CD4-positive, alpha-beta T cell treated with Interleukin-10 for 1 hour (primary cell): ENCODE results near the gene ADAM30.
"Not testable (repeated sequence)": the region's sequence is repeated elsewhere in the genome, so short reads cannot be mapped to it uniquely, and the experiment has no call there.

Source experiments
- DNase-seq: peaks from one replicate; pipeline ENCODE4 v3.0.0-alpha.2; 2020

The ADAM30 gene

GRCh38 chr1:119873135-119874015 is 22.9 kb downstream of the ADAM30 start:
- no peak for DNase-seq

GRCh38 chr1:119871881-119872280 is 24.4 kb downstream of the ADAM30 start:
- DNase-seq, result no peak

- DNase-seq, result peak; percentile 48
These were observed 25.3 kb downstream of the ADAM30 start for GRCh38 chr1:119870917-119871596.

- DNase-seq, result no peak
These were observed 26.3 kb downstream of the ADAM30 start for GRCh38 chr1:119869995-119870394.

- DNase-seq, result no peak
These were observed 28.1 kb downstream of the ADAM30 start for GRCh38 chr1:119868176-119868575.

- DNase-seq, result no peak
These were observed 29.9 kb downstream of the ADAM30 start for GRCh38 chr1:119866451-119866850.

GRCh38 chr1:119865627-119866026 is 30.7 kb downstream of the ADAM30 start:
- DNase-seq, result no peak

GRCh38 chr1:119862276-119862675 is 34.0 kb downstream of the ADAM30 start:
- no peak for DNase-seq

- DNase-seq, result no peak
These were observed 34.8 kb downstream of the ADAM30 start for GRCh38 chr1:119861547-119861946.

GRCh38 chr1:119859647-119860046 is 36.7 kb downstream of the ADAM30 start:
- no peak for DNase-seq

GRCh38 chr1:119858556-119859214 is 37.6 kb downstream of the ADAM30 start:
- DNase-seq, result not testable (repeated sequence)

GRCh38 chr1:119858126-119858525 is 38.2 kb downstream of the ADAM30 start:
- no peak for DNase-seq

- no peak for DNase-seq
These were observed 43.2 kb downstream of the ADAM30 start for GRCh38 chr1:119853155-119853554.

- DNase-seq, result not testable (repeated sequence)
These were observed 52.1 kb downstream of the ADAM30 start for GRCh38 chr1:119844206-119844605.
